ENCODE measurements around the gene VPS16. TPM values are rescaled to one million over a fixed set of nuclear protein-coding genes. Genes with fewer than 3 reads are reported as not detected.

VPS16 gene
- total RNA-seq, 1 experiment from 2014 or later: 26.2 TPM

GRCh38 chr20:2801286-2801728 lies 39.2 kb upstream of the VPS16 start:
- POLR2A ChIA-PET: no interaction called here
- H3K36me3 Mint-ChIP-seq: peaks cover 13% of the 10 kb centered on the region
- DNase-seq (ENCODE audit: low spot score) (no peak), ATAC-seq (no peak)
- CTCF ChIA-PET: interaction anchor here (0.6 to 4.5 kb wide), 12 partner anchors 15 to 133 kb away, joined by 3 to 24 read pairs (median 4); partner anchors contain the start of gene TMEM239
- TF ChIP-seq, protein P1, sequence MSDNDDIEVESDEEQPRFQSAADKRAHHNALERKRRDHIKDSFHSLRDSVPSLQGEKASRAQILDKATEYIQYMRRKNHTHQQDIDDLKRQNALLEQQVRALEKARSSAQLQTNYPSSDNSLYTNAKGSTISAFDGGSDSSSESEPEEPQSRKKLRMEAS (CRISPR knock-in tag; IDR thresholded peaks at IDR 0.05): no peak
- TF ChIP-seq, protein P2, sequence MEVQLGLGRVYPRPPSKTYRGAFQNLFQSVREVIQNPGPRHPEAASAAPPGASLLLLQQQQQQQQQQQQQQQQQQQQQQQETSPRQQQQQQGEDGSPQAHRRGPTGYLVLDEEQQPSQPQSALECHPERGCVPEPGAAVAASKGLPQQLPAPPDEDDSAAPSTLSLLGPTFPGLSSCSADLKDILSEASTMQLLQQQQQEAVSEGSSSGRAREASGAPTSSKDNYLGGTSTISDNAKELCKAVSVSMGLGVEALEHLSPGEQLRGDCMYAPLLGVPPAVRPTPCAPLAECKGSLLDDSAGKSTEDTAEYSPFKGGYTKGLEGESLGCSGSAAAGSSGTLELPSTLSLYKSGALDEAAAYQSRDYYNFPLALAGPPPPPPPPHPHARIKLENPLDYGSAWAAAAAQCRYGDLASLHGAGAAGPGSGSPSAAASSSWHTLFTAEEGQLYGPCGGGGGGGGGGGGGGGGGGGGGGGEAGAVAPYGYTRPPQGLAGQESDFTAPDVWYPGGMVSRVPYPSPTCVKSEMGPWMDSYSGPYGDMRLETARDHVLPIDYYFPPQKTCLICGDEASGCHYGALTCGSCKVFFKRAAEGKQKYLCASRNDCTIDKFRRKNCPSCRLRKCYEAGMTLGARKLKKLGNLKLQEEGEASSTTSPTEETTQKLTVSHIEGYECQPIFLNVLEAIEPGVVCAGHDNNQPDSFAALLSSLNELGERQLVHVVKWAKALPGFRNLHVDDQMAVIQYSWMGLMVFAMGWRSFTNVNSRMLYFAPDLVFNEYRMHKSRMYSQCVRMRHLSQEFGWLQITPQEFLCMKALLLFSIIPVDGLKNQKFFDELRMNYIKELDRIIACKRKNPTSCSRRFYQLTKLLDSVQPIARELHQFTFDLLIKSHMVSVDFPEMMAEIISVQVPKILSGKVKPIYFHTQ (CRISPR knock-in tag; IDR thresholded peaks at IDR 0.05): no peak
- TF ChIP-seq, protein P3, sequence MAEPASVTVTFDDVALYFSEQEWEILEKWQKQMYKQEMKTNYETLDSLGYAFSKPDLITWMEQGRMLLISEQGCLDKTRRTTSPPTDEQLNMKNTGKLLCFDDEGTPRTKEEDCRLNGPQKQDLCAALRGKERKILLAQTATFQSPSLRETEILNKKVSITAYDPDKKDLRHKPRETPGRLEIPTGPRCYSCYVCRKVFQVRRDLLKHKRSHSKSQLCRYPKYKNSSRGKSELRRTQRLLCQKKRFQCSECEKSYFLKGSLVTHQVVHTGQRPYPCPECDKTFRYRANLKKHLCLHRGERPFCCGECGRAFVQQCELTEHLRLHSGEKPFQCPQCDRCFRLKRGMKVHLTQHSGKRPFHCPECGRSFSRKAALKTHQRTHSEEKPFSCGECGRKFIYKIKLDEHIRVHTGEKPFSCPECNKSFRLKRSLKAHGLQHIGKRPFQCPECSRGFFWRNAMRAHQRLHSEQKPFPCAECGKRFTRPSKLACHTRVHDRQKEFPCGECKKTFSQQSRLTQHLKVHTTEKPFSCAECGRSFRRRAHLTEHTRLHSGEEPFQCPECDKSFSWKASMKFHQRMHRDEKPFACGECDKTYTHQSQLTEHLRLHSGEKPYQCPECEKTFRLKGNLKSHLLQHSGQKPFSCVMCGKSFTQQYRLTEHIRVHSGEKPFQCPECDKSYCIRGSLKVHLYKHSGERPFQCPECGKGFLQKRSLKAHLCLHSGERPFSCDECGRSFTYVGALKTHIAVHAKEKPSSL (CRISPR knock-in tag; conservative IDR thresholded peaks at IDR 0.05): no peak
- no peak for TF ChIP-seq CTCF (IDR thresholded peaks at IDR 0.05)
- TF ChIP-seq, protein P4, sequence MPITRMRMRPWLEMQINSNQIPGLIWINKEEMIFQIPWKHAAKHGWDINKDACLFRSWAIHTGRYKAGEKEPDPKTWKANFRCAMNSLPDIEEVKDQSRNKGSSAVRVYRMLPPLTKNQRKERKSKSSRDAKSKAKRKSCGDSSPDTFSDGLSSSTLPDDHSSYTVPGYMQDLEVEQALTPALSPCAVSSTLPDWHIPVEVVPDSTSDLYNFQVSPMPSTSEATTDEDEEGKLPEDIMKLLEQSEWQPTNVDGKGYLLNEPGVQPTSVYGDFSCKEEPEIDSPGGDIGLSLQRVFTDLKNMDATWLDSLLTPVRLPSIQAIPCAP (CRISPR knock-in tag; IDR thresholded peaks at IDR 0.05): no peak
- TF ChIP-seq E2F4 (CRISPR knock-in tag; IDR thresholded peaks at IDR 0.05; ENCODE audit: borderline replicate concordance, low read depth): no peak
- TF ChIP-seq GRHL2 (CRISPR knock-in tag; IDR thresholded peaks at IDR 0.05; ENCODE audit: insufficient replicate concordance, severe bottlenecking): no peak
- no peak for TF ChIP-seq USF1 (CRISPR knock-in tag; IDR thresholded peaks at IDR 0.05)
- no peak for TF ChIP-seq ZNF317 (CRISPR knock-in tag; IDR thresholded peaks at IDR 0.05; ENCODE audit: borderline replicate concordance, low read depth)
- TF ChIP-seq IRF2 (CRISPR knock-in tag; IDR thresholded peaks at IDR 0.05; ENCODE audit: borderline replicate concordance, low read depth): no peak
- no peak for TF ChIP-seq EMX1 (CRISPR knock-in tag; IDR thresholded peaks at IDR 0.05)
- TF ChIP-seq, protein P5, sequence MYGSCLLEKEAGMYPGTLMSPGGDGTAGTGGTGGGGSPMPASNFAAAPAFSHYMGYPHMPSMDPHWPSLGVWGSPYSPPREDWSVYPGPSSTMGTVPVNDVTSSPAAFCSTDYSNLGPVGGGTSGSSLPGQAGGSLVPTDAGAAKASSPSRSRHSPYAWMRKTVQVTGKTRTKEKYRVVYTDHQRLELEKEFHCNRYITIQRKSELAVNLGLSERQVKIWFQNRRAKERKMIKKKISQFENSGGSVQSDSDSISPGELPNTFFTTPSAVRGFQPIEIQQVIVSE (CRISPR knock-in tag; IDR thresholded peaks at IDR 0.05; ENCODE audit: borderline replicate concordance): no peak
- TF ChIP-seq, protein P6, sequence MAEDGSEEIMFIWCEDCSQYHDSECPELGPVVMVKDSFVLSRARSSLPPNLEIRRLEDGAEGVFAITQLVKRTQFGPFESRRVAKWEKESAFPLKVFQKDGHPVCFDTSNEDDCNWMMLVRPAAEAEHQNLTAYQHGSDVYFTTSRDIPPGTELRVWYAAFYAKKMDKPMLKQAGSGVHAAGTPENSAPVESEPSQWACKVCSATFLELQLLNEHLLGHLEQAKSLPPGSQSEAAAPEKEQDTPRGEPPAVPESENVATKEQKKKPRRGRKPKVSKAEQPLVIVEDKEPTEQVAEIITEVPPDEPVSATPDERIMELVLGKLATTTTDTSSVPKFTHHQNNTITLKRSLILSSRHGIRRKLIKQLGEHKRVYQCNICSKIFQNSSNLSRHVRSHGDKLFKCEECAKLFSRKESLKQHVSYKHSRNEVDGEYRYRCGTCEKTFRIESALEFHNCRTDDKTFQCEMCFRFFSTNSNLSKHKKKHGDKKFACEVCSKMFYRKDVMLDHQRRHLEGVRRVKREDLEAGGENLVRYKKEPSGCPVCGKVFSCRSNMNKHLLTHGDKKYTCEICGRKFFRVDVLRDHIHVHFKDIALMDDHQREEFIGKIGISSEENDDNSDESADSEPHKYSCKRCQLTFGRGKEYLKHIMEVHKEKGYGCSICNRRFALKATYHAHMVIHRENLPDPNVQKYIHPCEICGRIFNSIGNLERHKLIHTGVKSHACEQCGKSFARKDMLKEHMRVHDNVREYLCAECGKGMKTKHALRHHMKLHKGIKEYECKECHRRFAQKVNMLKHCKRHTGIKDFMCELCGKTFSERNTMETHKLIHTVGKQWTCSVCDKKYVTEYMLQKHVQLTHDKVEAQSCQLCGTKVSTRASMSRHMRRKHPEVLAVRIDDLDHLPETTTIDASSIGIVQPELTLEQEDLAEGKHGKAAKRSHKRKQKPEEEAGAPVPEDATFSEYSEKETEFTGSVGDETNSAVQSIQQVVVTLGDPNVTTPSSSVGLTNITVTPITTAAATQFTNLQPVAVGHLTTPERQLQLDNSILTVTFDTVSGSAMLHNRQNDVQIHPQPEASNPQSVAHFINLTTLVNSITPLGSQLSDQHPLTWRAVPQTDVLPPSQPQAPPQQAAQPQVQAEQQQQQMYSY (CRISPR knock-in tag; IDR thresholded peaks at IDR 0.05): no peak
- TF ChIP-seq TCF7 (CRISPR knock-in tag; IDR thresholded peaks at IDR 0.05; ENCODE audit: low read depth): no peak
- no peak for TF ChIP-seq AFF4 (CRISPR knock-in tag; IDR thresholded peaks at IDR 0.05; ENCODE audit: borderline replicate concordance)
- H3K4me1 Mint-ChIP-seq: peaks cover 36% of the 10 kb centered on the region
- H3K4me3 Mint-ChIP-seq: peak overlapping the region; percentile 81
- H3K27me3 Mint-ChIP-seq (ENCODE audit: low read depth): peaks cover 63% of the 10 kb centered on the region
- H3K9me3 Mint-ChIP-seq: no peaks in the 10 kb centered on the region
- no peak overlapping the region for H3K27ac Mint-ChIP-seq
